Subcutaneous abdominal adipose tissue (tissue), 5 donors: Measurements from ENCODE around the gene BLTP1.

ENCODE experiments used
- H3K27ac ChIP-seq: one replicate; pipeline ENCODE4 v1.7.0; 2013; ENCODE audit warnings: low read depth, mild to moderate bottlenecking, inconsistent platforms, low read length, moderate library complexity
- H3K27me3 ChIP-seq, 5 donors: one replicate each; pipeline ENCODE4 v1.7.0; 2013; ENCODE audit warnings: low read length in 5 of 5, inconsistent platforms in 1 of 5; ENCODE audit not compliant: control insufficient read depth in 5 of 5, insufficient read depth in 4 of 5
- H3K36me3 ChIP-seq, 5 donors: one replicate each; pipeline ENCODE4 v1.7.0; 2013; ENCODE audit warnings: low read length in 5 of 5; ENCODE audit not compliant: control insufficient read depth in 5 of 5, insufficient read depth in 5 of 5
- H3K4me1 ChIP-seq, 5 donors: one replicate each; pipeline ENCODE4 v1.7.0; 2013; ENCODE audit warnings: low read length in 5 of 5, mild to moderate bottlenecking in 3 of 5, moderate library complexity in 1 of 5; ENCODE audit not compliant: control insufficient read depth in 5 of 5, insufficient read depth in 5 of 5
- H3K4me3 ChIP-seq, 5 donors: one replicate each; pipeline ENCODE4 v1.7.0; 2013; ENCODE audit warnings: low read length in 5 of 5, low read depth in 1 of 5
- H3K9ac ChIP-seq, 5 donors: one replicate each; pipeline ENCODE4 v1.7.0; 2013; ENCODE audit warnings: low read length in 5 of 5, mild to moderate bottlenecking in 4 of 5, moderate library complexity in 3 of 5
- H3K9me3 ChIP-seq, 5 donors: one replicate each; pipeline ENCODE4 v1.7.0; 2013; ENCODE audit warnings: low read length in 5 of 5; ENCODE audit not compliant: control insufficient read depth in 5 of 5
- donor health status: healthy.
- donor health status: healthy.
- donor health status: healthy.
- donor health status: healthy.
- donor health status: healthy.

BLTP1 gene

GRCh38 chr4:122163301-122163700, 11.2 kb downstream of the BLTP1 start:
- H3K9ac ChIP-seq: no peak overlapping the region
- H3K36me3 ChIP-seq: peaks cover 0 to 2% (median 0%) of the 10 kb centered on the region in 5 donors
- H3K27ac ChIP-seq: no peak overlapping the region
- H3K27me3 ChIP-seq: no peaks in the 10 kb centered on the region
- H3K4me3 ChIP-seq: no peak overlapping the region
- H3K4me1 ChIP-seq: peaks cover 0 to 10% (median 9%) of the 10 kb centered on the region in 5 donors
- H3K9me3 ChIP-seq: no peaks in the 10 kb centered on the region

DNA sequence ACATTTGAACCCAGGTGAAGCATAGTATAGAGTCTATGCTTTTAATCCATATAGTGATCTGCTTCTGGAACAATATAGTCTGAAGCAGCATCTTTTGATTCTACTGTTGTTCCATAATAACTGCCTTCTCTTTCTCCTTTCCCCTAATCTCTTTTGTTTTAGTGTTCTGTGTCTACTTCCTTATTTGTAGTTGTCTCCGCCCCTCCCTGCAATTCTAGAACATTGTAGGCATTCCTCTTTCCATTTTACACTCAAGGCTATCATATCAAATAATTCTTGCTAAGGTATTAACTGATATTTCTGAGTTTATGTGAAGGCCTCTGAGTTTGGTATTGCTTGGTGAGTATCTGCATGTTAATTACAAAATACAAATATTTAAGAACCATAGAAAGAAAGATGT, 11.6 kb downstream of the BLTP1 start:
- no peak overlapping the region for H3K9ac ChIP-seq
- H3K27ac ChIP-seq: no peak overlapping the region
- no peak overlapping the region for H3K4me3 ChIP-seq

DNA sequence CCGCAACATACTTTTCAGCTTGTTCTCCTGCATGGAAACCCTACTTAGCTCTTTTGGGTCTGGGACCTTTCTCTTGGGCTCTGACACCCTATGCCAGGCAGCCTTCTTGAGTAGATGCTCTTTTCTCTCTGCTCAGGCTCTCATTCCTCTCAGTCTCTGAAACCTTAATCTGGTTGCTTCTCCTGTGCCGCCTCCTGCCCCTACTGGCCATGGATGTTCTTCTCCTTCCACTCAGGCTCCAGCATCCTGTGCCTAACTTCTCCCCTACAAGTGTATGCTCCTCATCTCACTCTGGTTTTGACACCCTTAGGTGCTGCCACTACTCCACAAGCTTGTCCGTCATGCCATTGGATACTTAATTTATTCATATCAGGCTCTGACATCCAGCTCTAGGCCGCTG, 15.2 kb downstream of the BLTP1 start:
- H3K27ac ChIP-seq: no peak overlapping the region
- no peak overlapping the region for H3K9ac ChIP-seq
- no peaks in the 10 kb centered on the region for H3K27me3 ChIP-seq
- H3K4me1 ChIP-seq: peaks cover 0 to 21% (median 9%) of the 10 kb centered on the region in 5 donors
- H3K36me3 ChIP-seq: peaks cover 0 to 2% (median 0%) of the 10 kb centered on the region in 5 donors
- no peak overlapping the region for H3K4me3 ChIP-seq
- no peaks in the 10 kb centered on the region for H3K9me3 ChIP-seq

More for the DNA sequence above, 11.6 kb downstream of the BLTP1 start:
- peaks cover 0 to 2% (median 0%) of the 10 kb centered on the region in 5 donors for H3K36me3 ChIP-seq
- H3K4me1 ChIP-seq: peaks cover 0 to 10% (median 9%) of the 10 kb centered on the region in 5 donors
- H3K9me3 ChIP-seq: no peaks in the 10 kb centered on the region
- H3K27me3 ChIP-seq: no peaks in the 10 kb centered on the region

- Histone ChIP-seq H3K4me1 (peaks cover 0 to 16% (median 2%) of the 10 kb centered on the region in 5 donors), H3K4me3 (no peak overlapping the region), H3K27me3 (no peaks in the 10 kb centered on the region), H3K27ac (no peak overlapping the region), H3K9ac (no peak overlapping the region), H3K9me3 (no peaks in the 10 kb centered on the region), H3K36me3 (peaks cover 0 to 7% (median 3%) of the 10 kb centered on the region in 5 donors)
These were observed 18.6 kb downstream of the BLTP1 start for GRCh38 chr4:122170775-122171174.

DNA sequence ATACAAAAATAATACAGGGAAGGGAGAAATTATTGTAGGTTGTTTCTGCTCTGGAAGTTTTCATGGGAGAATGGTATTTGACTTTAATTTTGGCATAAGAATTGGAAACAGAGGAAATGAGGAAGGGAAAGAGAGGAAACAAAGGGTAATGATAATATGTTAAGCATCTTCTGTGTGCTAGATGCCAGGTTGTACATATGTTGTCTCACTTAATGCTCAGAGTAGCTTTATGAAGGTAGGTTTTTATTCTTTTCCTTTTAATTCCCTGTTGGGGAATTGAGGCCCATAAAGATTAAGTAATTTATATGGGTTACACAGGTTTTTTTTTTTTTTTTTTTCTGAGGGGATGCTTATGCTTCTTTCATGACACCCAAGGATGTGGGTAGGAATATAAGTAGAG, 19.2 kb downstream of the BLTP1 start:
- Histone ChIP-seq H3K9me3 (no peaks in the 10 kb centered on the region), H3K27ac (no peak overlapping the region), H3K4me3 (no peak overlapping the region), H3K4me1 (peaks cover 0 to 16% (median 2%) of the 10 kb centered on the region in 5 donors), H3K9ac (no peak overlapping the region), H3K27me3 (no peaks in the 10 kb centered on the region), H3K36me3 (peaks cover 0 to 8% (median 3%) of the 10 kb centered on the region in 5 donors)

GRCh38 chr4:122172266-122172665, 20.1 kb downstream of the BLTP1 start:
- H3K27ac ChIP-seq: no peak overlapping the region
- H3K9me3 ChIP-seq: no peaks in the 10 kb centered on the region
- peaks cover 0 to 16% (median 2%) of the 10 kb centered on the region in 5 donors for H3K4me1 ChIP-seq
- H3K4me3 ChIP-seq: no peak overlapping the region
- H3K27me3 ChIP-seq: no peaks in the 10 kb centered on the region
- H3K9ac ChIP-seq: no peak overlapping the region
- H3K36me3 ChIP-seq: peaks cover 8 to 17% (median 10%) of the 10 kb centered on the region in 5 donors

DNA sequence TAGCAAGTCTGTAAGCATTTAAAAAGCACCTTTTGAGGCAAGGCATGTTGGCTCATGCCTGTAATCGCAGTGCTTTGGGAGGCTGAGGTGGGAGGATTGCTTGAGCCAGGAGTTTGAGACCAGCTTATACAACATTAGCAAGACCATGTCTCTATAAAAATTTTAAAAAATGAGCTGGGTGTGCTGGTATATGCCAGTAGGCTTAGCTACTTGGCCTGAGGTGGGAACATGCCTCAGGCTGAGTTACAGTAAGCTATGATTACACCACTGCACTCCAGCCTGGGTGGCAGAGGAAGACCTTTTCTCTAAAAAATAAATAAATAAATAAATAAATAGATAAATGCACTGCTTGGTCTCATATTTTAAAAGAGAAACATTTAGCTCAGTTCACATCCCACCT, 26.8 kb downstream of the BLTP1 start:
- Histone ChIP-seq H3K27me3 (no peaks in the 10 kb centered on the region), H3K27ac (no peak overlapping the region), H3K36me3 (peaks cover 41 to 60% (median 42%) of the 10 kb centered on the region in 5 donors), H3K9me3 (no peaks in the 10 kb centered on the region), H3K9ac (no peak overlapping the region), H3K4me3 (no peak overlapping the region), H3K4me1 (no peaks in the 10 kb centered on the region)

GRCh38 chr4:122195718-122196117, 43.6 kb downstream of the BLTP1 start:
- Histone ChIP-seq H3K4me1 (no peaks in the 10 kb centered on the region), H3K36me3 (peaks cover 26 to 54% (median 36%) of the 10 kb centered on the region in 5 donors), H3K9me3 (no peaks in the 10 kb centered on the region), H3K27ac (no peak overlapping the region), H3K9ac (no peak overlapping the region), H3K27me3 (no peaks in the 10 kb centered on the region), H3K4me3 (no peak overlapping the region)
